Thoracic aorta (tissue), 2 donors: ENCODE measurements around the gene MAP3K4. TPM values are rescaled to one million over a fixed set of nuclear protein-coding genes. Genes with fewer than 3 reads are reported as not detected.
"Not testable (repeated sequence)": the region's sequence is repeated elsewhere in the genome, so short reads cannot be mapped to it uniquely, and the experiment has no call there.

Experiments
- ATAC-seq: fragments of 150-250 bp; one replicate; pipeline ENCODE4 v1.8.0; 2017; ENCODE audit warnings: low read depth; ENCODE audit not compliant: insufficient number of reproducible peaks, low FRiP score
- DNase-seq: peaks from one replicate; pipeline ENCODE4 v3.0.0-alpha.2; 2020; ENCODE audit warnings: low spot score
- H3K27ac ChIP-seq, 2 donors: fragments of 200-600 bp; sonication (generic); 1 replicate in 1 of 2; 2 replicates in 1 of 2; pipeline ENCODE4 v1.5.1; 2016; ENCODE audit warnings: mild to moderate bottlenecking in 2 of 2, moderate library complexity in 2 of 2
- H3K27me3 ChIP-seq: fragments of 200-600 bp; sonication (generic); replicated peaks from 2 replicates; pipeline ENCODE4 v1.6.0; 2016; ENCODE audit warnings: mild to moderate bottlenecking; ENCODE audit not compliant: insufficient read depth
- H3K36me3 ChIP-seq: fragments of 200-600 bp; sonication (generic); one replicate; pipeline ENCODE4 v1.5.1; 2016
- H3K4me1 ChIP-seq, 2 donors: fragments of 200-600 bp; sonication (generic); 1 replicate in 1 of 2; 2 replicates in 1 of 2; pipeline versions ENCODE4 v1.5.1 to v1.6.0; 2016; ENCODE audit warnings: low read depth in 2 of 2, mild to moderate bottlenecking in 1 of 2; ENCODE audit not compliant: control insufficient read depth in 1 of 2
- H3K4me3 ChIP-seq: fragments of 200-600 bp; sonication (generic); 2 replicates; pipeline ENCODE4 v1.5.1; 2016; ENCODE audit warnings: mild to moderate bottlenecking
- H3K9me3 ChIP-seq: fragments of 200-600 bp; sonication (generic); 2 replicates; pipeline ENCODE4 v1.5.1; 2016
- total RNA-seq, 2 donors: library from RNA; depleted of rRNA; stranded (reverse); fragments of >200 nt; gene quantifications; one replicate each; pipeline versions ENCODE4 v1.1.0 to v1.2.3, GENCODE V29; 2016
- TF ChIP-seq, protein P1 (sequence below): fragments of 200-600 bp; sonication (generic); IDR thresholded peaks from one replicate; pipeline ENCODE4 v1.5.1; 2019; ENCODE audit warnings: antibody characterized with exemption

MAP3K4 gene
- total RNA-seq, 2 donors from 2014 or later = 22.6 to 25.3 TPM

DNA sequence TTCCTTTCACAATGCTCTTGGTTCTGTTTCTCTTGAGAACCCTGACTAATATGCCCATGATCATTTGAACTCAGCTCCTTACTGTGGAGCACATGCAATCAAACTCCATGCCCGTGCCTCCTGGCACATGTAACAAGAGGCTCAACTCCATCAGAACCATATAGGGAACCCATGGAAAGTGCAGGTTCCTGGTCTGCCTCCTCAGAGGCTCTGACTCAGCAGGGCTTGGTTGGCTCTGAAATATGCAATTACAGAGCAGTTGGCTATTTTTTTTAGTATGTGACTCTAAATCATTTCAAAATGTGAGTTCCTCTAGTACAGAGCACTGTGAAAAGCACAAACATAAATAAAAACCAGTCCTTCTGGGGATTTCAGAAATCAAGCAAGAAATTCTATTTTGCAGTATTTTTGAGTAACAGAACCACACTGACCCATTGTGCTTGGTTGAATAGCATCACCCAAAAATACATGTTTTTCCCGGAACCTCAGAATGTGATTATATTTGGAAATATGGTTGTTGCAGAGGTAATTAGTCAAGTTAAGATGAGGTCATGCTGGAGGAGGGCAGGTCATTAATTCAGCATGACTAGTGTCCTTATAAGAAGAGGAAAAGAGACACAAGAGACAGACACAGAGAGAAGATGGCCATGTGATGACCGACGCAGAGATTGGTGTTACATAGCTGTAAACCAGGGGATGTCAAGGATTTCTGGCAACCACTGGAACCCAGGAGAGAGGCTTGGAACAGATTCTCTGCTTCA is 13.2 kb upstream of the MAP3K4 start:
- Histone ChIP-seq H3K4me1 (peaks cover 0 to 3% of the 10 kb centered on the region in 2 donors), H3K4me3 (no peak overlapping the region), H3K27me3 (no peaks in the 10 kb centered on the region), H3K27ac (no peak overlapping the region), H3K36me3 (no peaks in the 10 kb centered on the region), H3K9me3 (no peaks in the 10 kb centered on the region)
- TF ChIP-seq, protein P1, sequence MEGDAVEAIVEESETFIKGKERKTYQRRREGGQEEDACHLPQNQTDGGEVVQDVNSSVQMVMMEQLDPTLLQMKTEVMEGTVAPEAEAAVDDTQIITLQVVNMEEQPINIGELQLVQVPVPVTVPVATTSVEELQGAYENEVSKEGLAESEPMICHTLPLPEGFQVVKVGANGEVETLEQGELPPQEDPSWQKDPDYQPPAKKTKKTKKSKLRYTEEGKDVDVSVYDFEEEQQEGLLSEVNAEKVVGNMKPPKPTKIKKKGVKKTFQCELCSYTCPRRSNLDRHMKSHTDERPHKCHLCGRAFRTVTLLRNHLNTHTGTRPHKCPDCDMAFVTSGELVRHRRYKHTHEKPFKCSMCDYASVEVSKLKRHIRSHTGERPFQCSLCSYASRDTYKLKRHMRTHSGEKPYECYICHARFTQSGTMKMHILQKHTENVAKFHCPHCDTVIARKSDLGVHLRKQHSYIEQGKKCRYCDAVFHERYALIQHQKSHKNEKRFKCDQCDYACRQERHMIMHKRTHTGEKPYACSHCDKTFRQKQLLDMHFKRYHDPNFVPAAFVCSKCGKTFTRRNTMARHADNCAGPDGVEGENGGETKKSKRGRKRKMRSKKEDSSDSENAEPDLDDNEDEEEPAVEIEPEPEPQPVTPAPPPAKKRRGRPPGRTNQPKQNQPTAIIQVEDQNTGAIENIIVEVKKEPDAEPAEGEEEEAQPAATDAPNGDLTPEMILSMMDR = no peak
- no peak for DNase-seq
- ATAC-seq = no peak

DNA sequence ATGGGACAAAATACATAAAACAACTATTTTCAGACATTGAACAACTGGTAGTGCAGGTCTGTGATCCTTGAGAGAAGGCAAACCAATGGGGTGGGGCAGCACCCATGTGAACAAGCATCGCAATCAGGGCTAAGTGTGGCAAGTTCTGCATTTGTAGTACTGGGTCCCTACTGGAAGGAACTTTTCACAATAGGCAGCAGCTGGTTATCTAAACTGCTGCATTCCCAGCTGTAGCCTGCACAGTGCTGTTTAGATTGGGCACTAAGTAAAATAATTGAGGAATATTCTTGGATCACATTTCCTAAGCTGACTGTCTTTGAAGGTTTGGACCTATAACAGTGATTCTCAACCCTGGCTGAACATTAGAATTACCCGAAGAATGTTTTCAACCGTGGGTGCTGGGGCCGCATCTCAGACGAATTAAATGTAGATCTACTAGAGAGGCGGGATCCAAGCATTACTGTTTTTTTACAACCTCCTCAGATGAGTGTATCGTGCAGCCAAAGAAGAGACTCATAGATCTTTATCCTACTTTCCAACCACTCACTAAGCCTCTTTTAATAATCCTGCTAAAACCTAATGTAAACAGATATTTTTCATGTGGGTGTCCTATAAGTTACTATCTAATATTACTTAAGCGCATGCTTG is 12.4 kb upstream of the MAP3K4 start:
- H3K27ac ChIP-seq = no peak overlapping the region
- no peaks in the 10 kb centered on the region for H3K9me3 ChIP-seq
- ATAC-seq = no peak
- no peaks in the 10 kb centered on the region for H3K27me3 ChIP-seq
- TF ChIP-seq, protein P1 = no peak
- H3K4me1 ChIP-seq = peaks cover 0 to 2% of the 10 kb centered on the region in 2 donors
- H3K4me3 ChIP-seq = no peak overlapping the region
- H3K36me3 ChIP-seq = no peaks in the 10 kb centered on the region
- DNase-seq = no peak

DNA sequence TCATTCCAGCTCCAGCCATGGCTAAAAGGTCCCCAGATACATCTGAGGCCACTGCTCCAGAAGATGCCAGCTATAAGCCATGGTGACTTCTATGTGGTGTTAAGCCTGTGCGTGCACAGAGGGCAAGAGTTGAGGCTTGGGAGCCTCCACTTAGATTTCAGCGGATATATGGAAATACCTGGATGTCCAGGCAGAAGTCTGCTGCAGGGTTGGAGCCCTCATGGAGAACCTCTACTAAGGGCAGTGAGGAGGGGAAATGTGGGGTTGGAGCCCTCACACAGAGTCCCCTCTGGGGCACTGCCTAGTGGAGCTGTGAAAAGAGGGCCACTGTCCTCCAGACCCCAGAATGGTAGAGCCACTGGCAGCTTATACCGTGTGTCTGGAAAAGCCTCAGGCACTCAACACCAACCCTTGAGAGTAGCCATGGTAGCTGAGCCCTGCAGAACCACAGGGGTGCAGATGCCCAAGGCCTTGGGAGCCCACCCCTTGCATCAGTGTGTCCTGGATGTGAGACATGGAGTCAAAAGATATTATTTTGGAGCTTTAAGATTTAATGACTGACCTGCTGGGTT is 8.1 kb upstream of the MAP3K4 start:
- not testable (repeated sequence) for DNase-seq, ATAC-seq, H3K36me3 ChIP-seq, H3K27ac ChIP-seq, H3K4me1 ChIP-seq, H3K9me3 ChIP-seq, H3K27me3 ChIP-seq, H3K4me3 ChIP-seq

DNA sequence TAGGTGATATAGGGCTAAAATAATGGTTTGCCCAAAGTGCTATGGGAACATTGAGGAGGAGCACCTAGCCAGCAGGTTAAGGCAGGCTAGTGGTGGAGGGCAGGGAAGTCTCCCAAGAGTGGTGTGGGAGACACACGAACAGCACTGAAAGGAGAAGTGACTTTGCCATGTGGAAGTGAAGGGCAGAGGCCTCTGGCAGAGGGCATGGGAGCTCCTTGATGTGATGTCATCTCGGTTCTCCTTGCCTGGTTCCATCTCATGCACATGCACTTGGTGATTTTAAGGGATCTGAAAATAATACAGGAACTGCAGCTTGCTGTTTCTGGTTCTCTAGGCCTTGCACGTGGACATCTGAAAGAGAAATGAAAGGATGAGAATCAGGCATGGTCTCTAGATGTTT is 4.7 kb upstream of the MAP3K4 start:
- H3K36me3 ChIP-seq = no peaks in the 10 kb centered on the region
- H3K4me1 ChIP-seq = peaks cover 0 to 3% of the 10 kb centered on the region in 2 donors
- DNase-seq (no peak), ATAC-seq (no peak)
- no peaks in the 10 kb centered on the region for H3K27me3 ChIP-seq
- no peak overlapping the region for H3K4me3 ChIP-seq
- no peaks in the 10 kb centered on the region for H3K9me3 ChIP-seq
- no peak overlapping the region for H3K27ac ChIP-seq
- TF ChIP-seq, protein P1 = no peak

- Histone ChIP-seq H3K4me1 (peaks cover 0 to 3% of the 10 kb centered on the region in 2 donors), H3K9me3 (no peaks in the 10 kb centered on the region), H3K27me3 (no peaks in the 10 kb centered on the region), H3K36me3 (no peaks in the 10 kb centered on the region), H3K27ac (no peak overlapping the region), H3K4me3 (no peak overlapping the region)
- DNase-seq (no peak), ATAC-seq (no peak)
- TF ChIP-seq, protein P1 = no peak
These were observed 4.3 kb upstream of the MAP3K4 start for GRCh38 chr6:160987265-160987664.
